Cortex of kidney (tissue), 1 donor: Measurements from ENCODE around the gene MAPK6.
"Not testable (repeated sequence)": the region's sequence is repeated elsewhere in the genome, so short reads cannot be mapped to it uniquely, and the experiment has no call there.

Experiments used
- DNase-seq: peaks from one replicate; lab custom pipeline; 2025; lab: John Stamatoyannopoulos, UW

Gene MAPK6

DNA sequence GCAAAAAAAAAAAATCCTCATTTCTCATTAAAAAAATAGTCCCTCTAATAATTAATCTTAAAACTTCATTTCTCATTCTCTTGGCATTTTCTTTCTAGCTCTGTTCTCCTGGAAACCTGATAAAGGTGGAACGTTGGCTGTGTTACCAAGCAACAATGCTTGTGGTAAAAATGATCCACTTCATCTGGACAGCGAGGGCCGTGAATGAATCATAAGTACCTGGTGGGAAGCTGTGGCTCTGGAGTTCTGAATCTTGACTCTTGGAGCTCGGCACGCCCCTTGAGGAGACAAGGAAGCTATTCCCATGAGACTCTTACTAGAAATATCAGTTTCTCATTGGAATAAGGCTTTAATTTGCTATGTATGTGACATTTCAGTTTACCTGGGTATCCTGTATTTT lies 61.0 kb downstream of the MAPK6 start:
- DNase-seq, result no peak

DNA sequence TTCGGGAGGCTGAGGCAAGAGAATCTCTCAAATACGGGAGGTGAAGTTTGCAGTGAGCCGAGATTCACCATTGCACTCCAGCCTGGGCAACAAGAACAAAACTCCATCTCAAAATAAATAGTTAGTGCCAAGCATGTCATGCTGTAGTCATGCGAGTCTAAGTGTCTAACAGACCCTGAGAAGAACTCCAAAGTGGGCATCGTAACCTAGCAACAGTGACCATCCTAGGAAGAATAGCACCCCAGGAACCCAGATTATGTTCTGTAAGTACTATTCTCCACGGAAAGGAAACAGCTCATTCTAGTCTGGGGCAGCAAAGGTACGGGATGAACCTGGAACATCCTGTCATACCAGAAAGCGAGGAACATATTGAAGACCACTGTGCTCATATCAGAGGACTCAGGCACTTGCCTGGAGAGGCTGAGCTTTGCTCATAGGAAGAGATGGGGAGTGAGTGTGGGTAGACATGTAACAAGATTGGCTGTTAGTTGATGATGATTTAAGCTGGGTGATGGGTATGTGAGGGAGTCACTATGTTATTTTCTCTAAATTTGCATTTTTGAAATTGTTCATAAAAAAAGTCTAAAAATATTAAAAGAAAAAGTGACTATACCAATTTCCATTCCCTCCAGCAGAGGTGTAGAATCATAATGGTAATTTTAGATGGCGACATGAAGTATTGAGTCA lies 61.8 kb downstream of the MAPK6 start:
- no peak for DNase-seq

DNA sequence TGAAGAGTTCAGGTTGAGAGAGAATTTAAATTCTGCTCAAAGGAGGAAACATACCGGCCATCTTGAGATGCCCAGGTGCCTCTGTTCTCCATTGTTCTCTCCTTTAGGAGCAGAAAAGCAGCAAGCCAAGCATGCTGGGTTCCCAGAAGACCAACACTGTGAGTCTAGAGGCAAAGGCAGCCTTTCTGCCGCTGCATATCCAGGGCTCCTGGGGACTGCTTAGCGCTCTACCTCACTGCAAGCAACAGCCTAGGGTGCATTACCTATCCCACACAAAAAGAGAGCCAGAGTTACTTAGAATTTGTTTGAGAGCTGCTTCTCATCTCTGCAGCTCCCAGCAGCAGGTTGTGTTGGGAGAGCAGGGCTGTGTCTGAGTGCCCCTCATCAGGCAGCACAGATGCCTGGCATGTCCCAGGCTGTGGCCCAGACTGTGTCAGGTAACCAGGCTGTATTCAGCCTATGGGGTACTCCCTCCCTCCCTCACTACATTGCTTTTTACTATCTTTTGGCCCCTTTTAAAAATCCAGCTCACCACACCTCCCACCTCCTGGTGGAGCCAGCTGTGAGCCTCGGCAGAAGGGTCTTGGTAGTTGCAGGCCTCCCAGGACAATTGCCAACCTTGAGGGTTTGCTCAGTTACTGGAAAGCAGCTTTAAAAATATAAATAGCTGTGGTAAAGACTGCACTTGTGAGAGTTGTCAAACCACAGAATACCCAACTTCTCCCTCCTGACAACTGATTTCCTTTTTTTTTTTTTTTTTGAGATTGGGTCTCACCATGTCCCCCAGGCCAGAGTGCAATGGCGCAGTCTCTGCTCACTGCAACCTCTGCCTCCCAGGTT lies 63.4 kb downstream of the MAPK6 start:
- DNase-seq, result no peak

DNA sequence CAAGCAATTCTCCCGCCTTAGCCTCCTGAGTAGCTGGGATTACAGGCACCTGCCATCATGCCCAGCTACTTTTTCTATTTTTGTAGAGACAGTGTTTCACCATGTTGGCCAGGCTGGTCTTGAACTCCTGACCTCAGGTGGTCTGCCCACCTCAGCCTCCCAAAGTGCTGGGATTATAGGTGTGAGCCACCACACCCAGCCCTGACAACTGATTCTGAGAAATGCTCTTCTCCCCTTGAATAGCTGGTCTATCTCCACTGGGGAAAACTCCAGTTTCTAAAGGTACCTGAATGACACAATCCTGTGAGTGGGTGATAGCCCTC lies 64.0 kb downstream of the MAPK6 start:
- DNase-seq, result not testable (repeated sequence)

DNA sequence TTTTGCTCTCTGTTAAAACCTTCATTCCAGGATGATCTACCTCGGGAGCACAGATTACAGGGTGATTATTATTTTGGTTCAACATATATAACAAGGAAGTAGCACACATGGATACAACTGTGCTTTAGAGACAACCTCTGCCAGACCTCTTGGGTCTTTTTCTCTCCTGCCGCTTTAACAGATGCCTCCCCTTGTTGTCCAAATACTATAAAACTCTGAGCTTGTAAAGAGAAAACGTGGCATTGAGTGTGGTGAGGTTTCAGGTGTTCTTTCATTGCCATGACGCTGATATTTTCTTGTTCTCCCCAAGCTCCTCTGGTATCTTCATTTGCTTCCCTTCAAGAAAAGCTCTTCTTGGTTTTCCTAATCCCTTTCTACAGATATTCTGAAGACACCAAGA lies 64.6 kb downstream of the MAPK6 start:
- DNase-seq, result no peak

DNA sequence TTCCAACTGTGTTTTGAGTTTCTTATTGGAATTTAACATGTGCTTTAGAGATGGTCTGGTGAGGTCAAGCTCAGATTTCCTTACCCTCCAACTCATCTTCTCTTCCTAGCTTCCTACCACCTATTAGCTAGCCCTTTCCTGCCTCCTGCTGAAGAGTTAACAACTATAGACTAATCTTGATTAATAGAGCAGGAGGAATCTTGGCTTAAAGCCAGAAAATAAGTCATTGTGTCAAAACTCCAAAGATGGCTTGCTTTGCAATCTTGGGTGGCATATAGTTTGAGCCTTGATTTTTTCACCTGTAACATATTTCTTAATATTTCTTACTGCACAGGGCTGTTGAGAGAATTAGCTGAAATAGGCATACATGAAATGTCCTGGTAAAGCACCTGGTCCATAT lies 66.3 kb downstream of the MAPK6 start:
- no peak for DNase-seq

DNA sequence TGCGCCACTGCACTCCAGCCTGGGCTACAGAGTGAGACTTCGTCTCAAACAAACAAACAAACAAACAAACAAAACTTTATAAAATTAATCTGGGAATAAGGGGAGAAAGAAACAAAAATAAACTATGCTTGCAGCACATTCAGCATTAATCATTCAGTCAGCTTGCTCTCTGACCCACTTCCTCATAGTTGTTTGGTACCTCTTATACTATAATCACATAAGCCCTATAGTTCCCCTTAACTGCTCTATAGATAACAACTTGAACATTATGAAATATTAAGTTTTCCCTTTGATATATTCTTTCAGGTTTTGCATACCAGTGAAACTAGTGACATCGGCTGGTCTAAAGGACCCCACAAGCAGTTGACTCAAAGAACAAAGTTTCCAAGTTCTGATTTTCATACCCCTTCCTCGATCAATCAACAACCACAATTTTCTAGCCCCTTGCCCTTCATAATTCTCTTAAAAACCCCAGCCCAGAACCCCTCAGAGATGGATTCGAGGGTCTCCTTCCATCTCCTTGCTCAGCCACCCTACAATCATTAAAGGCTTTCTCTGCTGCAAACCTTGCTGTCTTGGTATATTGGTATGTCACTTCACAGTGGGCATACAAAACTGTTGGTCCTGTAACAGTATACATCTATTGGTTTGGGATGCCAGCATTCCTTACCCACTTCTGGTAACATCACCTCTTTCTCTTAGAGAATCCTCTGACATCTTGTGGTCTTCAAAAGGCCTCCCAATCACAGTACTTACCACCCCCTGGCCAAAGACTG lies 67.2 kb downstream of the MAPK6 start:
- DNase-seq, result no peak

DNA sequence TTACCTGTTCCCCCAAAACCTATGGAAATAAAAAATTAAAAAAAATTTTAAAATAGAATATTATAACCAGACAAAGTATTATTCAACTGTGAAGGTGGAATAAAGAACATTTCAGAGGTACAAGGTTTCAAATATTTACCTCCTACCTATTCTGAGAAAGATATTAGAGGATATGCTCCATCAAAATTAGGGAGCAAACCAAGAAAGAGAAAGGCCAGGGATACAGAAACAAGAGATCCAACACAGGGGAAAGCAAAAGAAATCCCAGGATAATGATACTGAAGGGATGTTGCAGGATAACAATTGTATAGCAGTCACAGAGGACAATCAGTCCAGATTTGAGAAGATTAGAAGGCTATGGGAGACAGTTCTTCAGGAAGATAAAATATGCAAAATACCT lies 71.2 kb downstream of the MAPK6 start:
- no peak for DNase-seq

DNA sequence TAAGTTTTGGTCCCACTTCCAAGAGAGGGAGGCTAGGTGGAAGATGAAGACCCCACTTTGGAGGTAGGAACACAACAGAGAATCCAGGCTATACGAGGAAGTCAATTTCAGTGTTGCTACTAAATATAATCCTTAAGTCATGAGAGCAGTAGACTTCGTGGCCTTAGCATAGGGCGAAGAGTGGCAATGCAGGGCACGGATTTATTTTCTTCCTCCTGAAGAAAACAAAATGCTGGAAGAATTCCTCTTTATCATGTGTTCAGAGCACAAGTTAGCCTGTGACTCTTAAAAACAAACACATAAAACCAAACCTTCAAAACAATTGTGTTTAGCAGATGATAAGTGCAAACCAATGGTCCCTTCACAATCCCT lies 74.1 kb downstream of the MAPK6 start:
- no peak for DNase-seq

DNA sequence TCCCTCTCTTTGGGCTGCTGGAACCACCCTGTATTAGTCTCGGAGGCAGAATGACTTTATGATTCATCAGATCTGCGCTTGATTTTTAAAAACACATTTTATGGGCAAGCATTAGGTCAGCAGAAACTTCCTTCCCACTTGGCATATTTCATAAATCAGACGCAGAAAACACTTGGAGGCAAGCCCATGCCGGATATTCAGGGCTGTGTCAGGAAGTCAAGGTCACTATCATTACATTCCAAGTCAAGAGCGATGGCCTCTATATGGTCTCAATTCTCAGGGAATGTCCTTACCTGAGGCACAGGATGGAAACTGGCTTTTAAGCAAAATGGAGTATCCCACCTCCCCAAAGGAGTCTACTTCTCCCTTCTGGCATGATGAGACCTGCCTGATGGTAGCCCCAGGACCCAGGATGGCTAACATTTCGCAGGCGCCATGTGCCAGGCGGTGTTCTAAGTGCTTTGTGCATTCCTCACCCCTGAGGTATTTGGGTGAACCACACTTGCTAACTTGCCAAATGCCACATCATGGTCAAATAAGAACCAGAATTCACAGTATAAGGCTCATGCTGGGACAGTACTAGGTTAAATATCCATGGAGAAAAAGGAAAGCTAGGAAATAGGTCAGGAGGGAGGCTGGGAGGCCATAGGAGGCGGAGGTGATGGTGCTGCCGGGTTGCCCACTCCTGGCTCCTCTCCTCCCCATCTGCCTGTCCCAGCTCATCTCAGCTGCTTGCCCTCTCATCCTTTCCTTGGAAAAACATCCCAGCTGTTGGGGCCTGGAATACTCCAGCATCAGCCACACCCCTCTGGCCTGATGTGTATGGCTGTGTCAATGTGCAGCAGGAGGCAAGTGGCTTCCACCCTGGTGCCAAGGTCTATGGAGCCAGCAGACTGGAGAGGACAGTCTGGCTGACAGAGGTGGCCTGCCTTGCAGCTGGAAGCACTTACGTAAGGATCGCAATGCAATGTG lies 74.8 kb downstream of the MAPK6 start:
- DNase-seq, result no peak

DNA sequence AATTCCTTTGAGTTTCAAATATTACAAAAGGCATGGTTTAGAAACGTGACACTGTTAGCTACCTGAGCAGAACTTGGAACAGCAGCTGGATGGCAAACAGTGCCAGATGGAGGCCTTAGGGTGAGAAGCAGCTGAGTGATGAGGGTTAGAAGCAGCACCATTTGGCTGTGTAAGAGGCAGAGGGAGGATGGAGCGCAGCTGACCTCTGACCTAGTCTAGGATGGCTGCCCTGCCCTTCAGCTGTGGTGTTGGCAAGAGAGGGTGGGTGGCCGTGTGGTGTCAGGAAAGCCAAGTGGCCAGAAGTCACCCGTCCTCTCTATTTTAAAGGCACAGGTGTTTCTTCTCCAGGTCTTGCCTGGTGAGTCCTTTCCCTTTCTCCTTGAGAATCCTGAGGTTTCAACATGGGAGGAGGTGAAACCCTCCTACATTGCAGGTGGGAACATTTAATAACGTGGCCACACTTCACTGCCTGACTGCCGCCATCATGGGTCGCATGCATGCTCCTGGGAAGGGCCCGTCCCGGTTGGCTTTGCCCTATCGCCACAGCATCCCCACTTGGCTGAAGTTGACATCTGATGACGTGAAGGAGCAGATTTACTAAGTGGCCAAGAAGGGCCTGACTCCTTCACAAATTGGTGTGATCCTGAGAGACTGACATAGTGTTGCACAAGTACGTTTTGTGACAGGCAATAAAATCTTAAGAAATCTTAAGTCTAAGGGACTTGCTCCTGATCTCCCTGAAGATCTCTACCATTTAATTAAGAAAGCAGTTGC lies 76.0 kb downstream of the MAPK6 start:
- DNase-seq, result no peak

DNA sequence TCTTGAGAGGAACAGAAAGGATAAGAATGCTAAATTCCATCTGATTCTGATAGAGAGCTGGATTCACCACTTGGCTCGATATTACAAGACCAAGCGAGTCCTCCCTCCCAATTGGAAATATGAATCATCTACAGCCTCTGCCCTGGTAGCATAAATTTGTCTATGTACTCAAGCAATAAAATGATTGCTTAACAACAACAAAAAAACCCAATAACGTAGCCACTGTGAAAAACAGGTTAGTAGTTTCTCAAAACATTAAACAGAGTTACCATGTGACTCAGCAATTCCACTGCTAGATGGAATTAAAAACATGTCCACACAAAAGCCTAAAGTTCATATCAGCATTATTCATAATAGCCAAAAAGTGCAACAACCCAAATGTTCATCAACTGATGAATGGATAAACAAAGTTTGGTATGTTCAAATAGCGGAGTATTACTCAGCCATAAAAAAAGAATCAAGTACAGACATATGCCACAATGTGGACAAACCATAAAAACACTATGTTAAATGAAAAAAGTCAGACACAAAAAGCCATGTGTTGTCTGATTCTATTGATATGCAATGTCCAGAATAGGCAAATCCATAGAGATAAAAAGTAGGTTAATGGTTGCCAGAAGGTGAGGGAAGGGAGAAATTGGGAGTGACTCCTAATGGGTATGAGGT lies 76.7 kb downstream of the MAPK6 start:
- DNase-seq, result no peak

DNA sequence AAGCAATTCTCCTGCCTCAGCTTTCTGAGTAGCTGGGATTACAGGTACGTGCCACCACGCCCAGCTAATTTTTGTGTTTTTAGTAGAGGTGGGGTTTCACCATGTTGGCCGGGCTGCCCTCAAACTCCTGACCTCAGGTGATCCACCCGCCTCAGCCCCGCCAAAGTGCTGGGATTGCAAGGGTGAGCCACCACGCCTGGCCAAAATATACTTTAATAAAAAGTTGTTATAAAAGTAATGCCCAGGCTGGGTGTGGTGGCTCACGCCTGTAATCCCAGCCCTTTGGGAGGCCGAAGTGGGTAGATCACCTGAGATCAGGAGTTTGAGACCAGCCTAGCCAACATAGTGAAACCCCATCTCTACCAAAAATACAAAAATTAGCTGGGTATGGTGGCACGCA lies 77.5 kb downstream of the MAPK6 start:
- DNase-seq, result not testable (repeated sequence)

DNA sequence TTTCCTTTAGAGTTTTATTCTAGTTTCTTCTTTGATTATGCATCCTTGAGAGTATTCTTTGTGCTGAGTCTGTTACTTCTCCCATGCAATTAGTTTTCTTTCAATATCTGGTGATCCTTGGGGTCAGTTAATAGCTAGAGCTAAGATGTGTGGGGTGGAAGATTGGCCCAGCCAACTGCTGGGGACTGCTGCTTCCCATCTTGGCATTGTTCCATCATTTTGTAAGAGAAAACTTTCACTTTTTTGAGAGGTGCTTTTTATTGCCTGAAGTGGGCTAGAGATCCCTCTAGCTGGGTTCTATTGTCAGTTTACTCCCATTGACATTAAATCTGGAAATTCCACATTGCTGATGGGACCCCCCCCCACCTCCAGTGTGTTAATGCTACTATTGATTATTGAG lies 78.2 kb downstream of the MAPK6 start:
- DNase-seq, result no peak

DNA sequence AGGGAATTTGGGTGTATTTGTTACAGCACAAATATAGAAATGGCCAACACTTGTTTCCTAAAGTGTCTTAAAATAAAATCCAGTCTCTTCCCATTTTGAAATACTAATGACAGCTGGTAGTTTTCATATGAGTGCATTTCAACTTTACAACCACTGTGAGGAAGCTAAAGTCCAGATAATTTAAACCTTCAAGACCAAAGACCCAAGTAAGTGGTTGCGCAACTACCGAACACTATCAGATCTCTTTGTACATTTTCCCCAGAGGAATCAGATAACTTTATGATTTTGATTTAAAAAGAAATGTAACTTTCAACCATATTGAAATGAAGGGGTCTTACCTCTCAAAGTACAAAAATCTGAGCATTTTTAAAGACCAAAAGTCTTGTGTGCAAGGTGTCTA lies 79.3 kb downstream of the MAPK6 start:
- DNase-seq, result no peak

DNA sequence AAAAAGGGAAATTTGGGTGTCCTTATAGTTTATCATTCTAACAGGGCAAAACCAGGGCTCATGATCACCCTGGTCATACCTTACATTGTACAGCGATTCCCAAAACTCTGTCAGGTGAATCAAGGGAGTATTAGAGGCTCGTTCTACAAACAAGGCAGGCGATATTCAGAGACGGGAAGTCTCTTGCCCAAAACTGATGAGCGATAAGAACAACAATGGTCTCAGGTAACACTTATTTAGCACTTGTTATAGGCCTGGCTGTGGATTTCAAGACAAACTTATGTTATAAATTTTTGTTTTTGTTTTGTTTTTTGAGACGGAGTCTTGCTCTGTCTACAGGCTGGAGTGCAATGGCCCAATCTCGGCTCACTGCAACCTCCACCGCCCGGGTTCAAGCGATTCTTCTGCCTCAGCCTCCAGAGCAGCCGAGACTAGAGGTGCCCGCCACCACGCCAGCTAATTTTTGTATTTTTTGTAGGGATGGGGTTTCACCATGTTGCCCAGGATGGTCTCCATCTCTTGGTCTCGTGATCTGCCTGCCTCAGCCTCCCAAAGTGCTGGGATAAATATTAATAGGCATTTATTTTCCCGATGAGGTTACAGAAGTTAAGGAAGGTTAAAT lies 80.7 kb downstream of the MAPK6 start:
- no peak for DNase-seq

DNA sequence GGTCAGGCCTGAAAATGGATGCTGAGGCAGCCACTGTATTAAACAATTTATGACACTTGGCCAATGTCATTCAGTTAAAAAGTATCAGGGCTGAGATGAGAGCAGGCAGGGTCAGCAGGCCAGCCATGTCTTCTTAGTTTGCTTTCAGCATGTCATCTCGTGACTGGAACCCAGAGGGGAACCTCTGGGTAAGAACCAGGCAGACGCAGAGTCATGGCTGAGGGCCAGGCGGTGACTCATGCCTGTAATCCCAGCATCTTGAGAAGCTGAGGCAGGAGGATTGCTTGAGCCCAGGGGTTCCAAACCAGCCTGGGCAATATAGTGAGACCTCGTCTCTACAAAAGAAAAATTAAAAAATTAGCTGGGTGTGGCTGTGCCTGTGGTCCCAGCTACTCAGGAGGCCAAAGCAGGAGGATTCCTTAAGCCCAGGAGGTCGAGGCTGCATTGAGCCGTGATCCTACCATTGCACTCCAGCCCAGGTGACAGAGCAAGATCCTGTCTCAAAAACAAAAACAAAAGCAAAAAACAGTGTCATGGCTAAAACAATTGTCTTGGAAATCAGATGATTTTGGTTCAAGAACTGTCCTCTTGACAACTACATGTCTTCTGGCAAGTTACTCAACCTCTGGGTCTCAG lies 81.9 kb downstream of the MAPK6 start:
- no peak for DNase-seq

DNA sequence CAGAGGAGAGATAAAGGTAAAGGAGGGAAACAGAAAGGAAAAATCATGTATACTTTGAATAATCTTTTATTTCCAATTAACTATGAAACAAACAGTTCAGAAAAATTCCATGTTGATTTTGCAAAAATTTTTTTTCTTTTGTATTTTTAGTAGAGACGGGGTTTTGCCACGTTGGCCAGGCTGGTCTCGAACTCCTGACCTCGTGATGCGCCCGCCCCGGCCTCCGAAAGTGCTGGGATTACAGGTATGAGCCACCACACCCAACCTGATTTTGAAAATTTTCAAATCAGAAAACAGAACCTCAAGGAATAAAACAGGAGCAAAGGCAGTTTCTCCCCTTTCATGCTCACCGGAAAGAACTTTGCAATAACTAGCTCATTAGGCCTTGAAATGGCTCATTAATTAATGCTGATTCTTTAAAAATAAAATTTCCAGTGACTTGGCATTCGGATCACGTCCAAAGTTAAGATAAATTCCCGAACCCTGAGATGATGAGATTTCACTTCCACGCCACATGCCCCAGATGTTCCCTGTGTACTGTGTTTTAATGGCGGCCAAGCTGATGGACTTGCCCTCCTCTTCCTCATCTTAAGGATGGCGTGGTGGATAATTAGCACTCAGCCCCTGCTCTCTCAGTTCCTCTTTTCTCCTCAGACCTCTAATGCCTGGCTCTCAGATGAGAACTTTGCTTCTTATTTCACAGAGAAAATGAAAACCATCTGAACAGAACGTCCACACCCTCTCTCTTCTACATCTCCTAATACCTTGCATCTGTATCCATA lies 82.7 kb downstream of the MAPK6 start:
- no peak for DNase-seq

DNA sequence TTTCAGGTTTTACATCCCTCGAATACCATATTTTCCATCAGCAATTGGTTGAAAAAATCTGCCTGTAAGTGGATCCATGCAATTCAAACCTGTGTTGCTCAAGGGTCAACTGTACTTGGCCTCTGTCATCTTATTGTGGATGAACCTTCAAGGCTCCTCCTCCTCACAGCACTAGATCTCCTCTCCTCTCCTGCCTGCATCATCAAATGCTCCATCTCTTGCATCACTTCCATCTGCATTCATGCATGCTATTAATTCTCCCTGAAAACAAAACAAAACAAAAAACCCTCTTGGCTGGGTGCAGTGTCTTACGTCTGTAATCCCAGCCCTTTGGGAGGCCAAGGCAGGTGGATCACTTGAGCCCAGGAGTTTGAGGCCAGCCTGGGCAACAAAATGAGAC lies 83.4 kb downstream of the MAPK6 start:
- DNase-seq, result no peak
